GM21526 (cell line): ENCODE measurements around the gene SET.
A peak's percentile ranks its signal among the peaks of the same experiment; 100 is the strongest.

Source experiments
- ATAC-seq: cut with Tn5 transposase; IDR thresholded peaks from one replicate; pipeline ENCODE4 v1.9.1; 2021; ENCODE audit warnings: moderate library complexity; ENCODE audit not compliant: unreplicated experiment, low FRiP score

Gene SET

GRCh38 chr9:128707446-128707845 lies 18.4 kb downstream of the SET start:
- ATAC-seq: no peak

GRCh38 chr9:128712451-128713410 lies 23.7 kb downstream of the SET start:
- no peak for ATAC-seq

GRCh38 chr9:128713411-128713780 lies 24.4 kb downstream of the SET start:
- no peak for ATAC-seq

GRCh38 chr9:128713941-128714573 lies 25.0 kb downstream of the SET start:
- no peak for ATAC-seq

GRCh38 chr9:128714586-128715435 lies 25.8 kb downstream of the SET start:
- no peak for ATAC-seq

GRCh38 chr9:128715436-128715750 lies 26.4 kb downstream of the SET start:
- ATAC-seq: no peak

GRCh38 chr9:128716581-128717254 lies 27.7 kb downstream of the SET start:
- ATAC-seq: no peak

GRCh38 chr9:128718047-128718446 lies 29.0 kb downstream of the SET start:
- no peak for ATAC-seq

- no peak for ATAC-seq
These were observed 29.5 kb downstream of the SET start for GRCh38 chr9:128718475-128718874.

GRCh38 chr9:128719919-128720605 lies 31.0 kb downstream of the SET start:
- no peak for ATAC-seq

- ATAC-seq: no peak
These were observed 31.9 kb downstream of the SET start for GRCh38 chr9:128720841-128721486.

GRCh38 chr9:128721487-128722010 lies 32.5 kb downstream of the SET start:
- ATAC-seq: no peak

GRCh38 chr9:128722380-128723351 lies 33.6 kb downstream of the SET start:
- ATAC-seq: no peak

GRCh38 chr9:128723352-128723865 lies 34.4 kb downstream of the SET start:
- ATAC-seq: no peak

- peak; percentile 89 for ATAC-seq
These were observed 35.1 kb downstream of the SET start, which contains the start of gene ZDHHC12 for GRCh38 chr9:128723866-128724743. TSS of gene ZDHHC12 (minus strand) at chr9:128724127. CDS start at chr9:128724093, 34 bp downstream.

GRCh38 chr9:128724744-128725211 lies 35.8 kb downstream of the SET start:
- ATAC-seq: peak; percentile 3
